ENCODE results near the gene CTRL.

The CTRL gene

GRCh38 chr16:67963292-67963661 lies 31.6 kb upstream of the CTRL start:
- no peak for DNase-seq (ENCODE audit: low read depth, low spot score)

GRCh38 chr16:67962135-67962534 lies 30.5 kb upstream of the CTRL start:
- DNase-seq (ENCODE audit: low read depth, low spot score): no peak

- DNase-seq (ENCODE audit: low read depth, low spot score): no peak
Measured at GRCh38 chr16:67961551-67961957, 29.9 kb upstream of the CTRL start.

- DNase-seq (ENCODE audit: low read depth, low spot score): no peak
Measured at GRCh38 chr16:67959536-67960329, 28.1 kb upstream of the CTRL start.

- no peak for DNase-seq (ENCODE audit: low read depth, low spot score)
Measured at GRCh38 chr16:67957622-67958021, 26.0 kb upstream of the CTRL start.

GRCh38 chr16:67954421-67955196 lies 22.9 kb upstream of the CTRL start:
- no peak for DNase-seq (ENCODE audit: low read depth, low spot score)

GRCh38 chr16:67953641-67954375 lies 22.1 kb upstream of the CTRL start:
- DNase-seq (ENCODE audit: low read depth, low spot score): no peak

GRCh38 chr16:67951485-67951884 lies 19.8 kb upstream of the CTRL start:
- DNase-seq (ENCODE audit: low read depth, low spot score): no peak

- no peak for DNase-seq (ENCODE audit: low read depth, low spot score)
Measured at GRCh38 chr16:67950335-67950843, 18.7 kb upstream of the CTRL start.

- DNase-seq (ENCODE audit: low read depth, low spot score): no peak
Measured at GRCh38 chr16:67949645-67950044, 18.0 kb upstream of the CTRL start.

GRCh38 chr16:67948015-67948414 lies 16.4 kb upstream of the CTRL start:
- no peak for DNase-seq (ENCODE audit: low read depth, low spot score)

GRCh38 chr16:67946966-67947558 lies 15.4 kb upstream of the CTRL start:
- DNase-seq (ENCODE audit: low read depth, low spot score): no peak

GRCh38 chr16:67946128-67946569 lies 14.5 kb upstream of the CTRL start:
- no peak for DNase-seq (ENCODE audit: low read depth, low spot score)

- DNase-seq (ENCODE audit: low read depth, low spot score): no peak
Measured at GRCh38 chr16:67945392-67945933, 13.8 kb upstream of the CTRL start.

- no peak for DNase-seq (ENCODE audit: low read depth, low spot score)
Measured at GRCh38 chr16:67944690-67945391, 13.2 kb upstream of the CTRL start.

GRCh38 chr16:67943619-67944504 lies 12.2 kb upstream of the CTRL start, which contains the start of gene LCAT:
TSS of gene LCAT (minus strand) at chr16:67944120. CDS start at chr16:67944101, 19 bp downstream.
- no peak for DNase-seq (ENCODE audit: low read depth, low spot score)

GRCh38 chr16:67943256-67943618 lies 11.6 kb upstream of the CTRL start:
- DNase-seq (ENCODE audit: low read depth, low spot score): no peak

GRCh38 chr16:67942510-67943255 lies 11.0 kb upstream of the CTRL start:
- DNase-seq (ENCODE audit: low read depth, low spot score): no peak

GRCh38 chr16:67942200-67942509 lies 10.5 kb upstream of the CTRL start:
- no peak for DNase-seq (ENCODE audit: low read depth, low spot score)

All from iPS DF 19.7 (cell line).